Hepatocyte (in vitro differentiated cells): Measurements from ENCODE around the gene VPS9D1.

Experiments used
- CTCF ChIP-seq: fragments of 200-600 bp; sonication (generic); IDR thresholded peaks from 2 replicates; pipeline ENCODE4 v1.5.1; 2016; ENCODE audit warnings: antibody characterized with exemption, mild to moderate bottlenecking; ENCODE audit not compliant: poor library complexity
- EZH2 ChIP-seq: fragments of 200-600 bp; sonication (generic); IDR thresholded peaks from 2 replicates; pipeline ENCODE4 v1.6.1; 2016; ENCODE audit warnings: antibody characterized with exemption, mild to moderate bottlenecking, borderline replicate concordance

GRCh38 chr16:89685916-89686315 lies 34.8 kb downstream of the VPS9D1 start:
- TF ChIP-seq CTCF, result no peak
- no peak for TF ChIP-seq EZH2
